Esophagus squamous epithelium (tissue), 5 donors: Measurements from ENCODE around the gene TRABD2B. TPM values are rescaled to one million over a fixed set of nuclear protein-coding genes. Genes with fewer than 3 reads are reported as not detected.
"Not testable (repeated sequence)": the region's sequence is repeated elsewhere in the genome, so short reads cannot be mapped to it uniquely, and the experiment has no call there.

ENCODE experiments used
- DNase-seq: peaks from one replicate; lab custom pipeline; 2025; lab: John Stamatoyannopoulos, UW
- H3K27ac ChIP-seq, 4 donors: fragments of 200-600 bp; sonication (generic); one replicate each; pipeline ENCODE4 v1.5.1; 2016 to 2019; ENCODE audit warnings: mild to moderate bottlenecking in 1 of 4
- H3K27me3 ChIP-seq, 4 donors: fragments of 200-600 bp; sonication (generic); 1 replicate in 3 of 4; 2 replicates in 1 of 4; pipeline versions ENCODE4 v1.5.1 to v1.6.0; 2017 to 2021; ENCODE audit warnings: antibody characterized with exemption in 1 of 4
- H3K36me3 ChIP-seq, 3 donors: fragments of 200-600 bp; sonication (generic); one replicate each; pipeline ENCODE4 v1.5.1; 2016 to 2019
- H3K4me1 ChIP-seq, 3 donors: fragments of 200-600 bp; sonication (generic); one replicate each; pipeline ENCODE4 v1.5.1; 2017 to 2019
- H3K4me3 ChIP-seq, 4 donors: fragments of 200-600 bp; sonication (generic); 1 replicate in 3 of 4; 2 replicates in 1 of 4; pipeline ENCODE4 v1.5.1; 2016 to 2019; ENCODE audit warnings: mild to moderate bottlenecking in 2 of 4, moderate library complexity in 1 of 4
- H3K9me3 ChIP-seq, 3 donors: fragments of 200-600 bp; sonication (generic); one replicate each; pipeline ENCODE4 v1.5.1; 2016 to 2019
- CTCF ChIP-seq, 6 experiments: fragments of 450-650 bp in 4 of 6; fragments of 200-600 bp in 2 of 6; sonication (generic) in 2 of 6; IDR thresholded peaks; one replicate each; pipeline ENCODE4 v1.5.1; 2016 to 2019; ENCODE audit warnings: antibody characterized with exemption in 6 of 6, mild to moderate bottlenecking in 4 of 6, moderate library complexity in 4 of 6
- POLR2A ChIP-seq, 4 donors: fragments of 450-650 bp; IDR thresholded peaks; one replicate each; pipeline ENCODE4 v1.6.1; 2017; ENCODE audit warnings: antibody characterized with exemption in 4 of 4, mild to moderate bottlenecking in 4 of 4, moderate library complexity in 3 of 4
- WGBS, 2 donors: methylation state at CpG; one replicate each; pipeline ENCODE4 v1.1.5; 2018; 5-methylcytosine and 5-hydroxymethylcytosine counted together
- intact Hi-C: fragments of 100-400 bp; cut with DNase I; formaldehyde crosslinking; loops from one replicate; pipeline ENCODE4 v1.15.0; 2022
- total RNA-seq, 4 donors: library from RNA; depleted of rRNA; stranded (reverse); fragments of >200 nt; gene quantifications; one replicate each; pipeline ENCODE4 v1.1.0, GENCODE V29; 2016
- donor health status: DM: yes; HTN: yes; CAD: no.

TRABD2B gene
- total RNA-seq, 4 donors from 2014 or later = 0.26 to 1.7 (median 0.50) TPM

- Histone ChIP-seq H3K4me1 (peaks cover 0 to 17% (median 11%) of the 10 kb centered on the region in 3 donors), H3K27ac (no peak overlapping the region), H3K9me3 (no peaks in the 10 kb centered on the region), H3K27me3 (no peaks in the 10 kb centered on the region), H3K36me3 (no peaks in the 10 kb centered on the region), H3K4me3 (no peak overlapping the region)
- WGBS, 2 donors = 62 to 71% methylated on average over 5 of the region's 5 CpGs
- TF ChIP-seq POLR2A (IDR thresholded peaks at IDR 0.05) = no peak
- intact Hi-C loops = no loop called here
- no peak for DNase-seq
Observed at GRCh38 chr1:47964636-47965035, 32.5 kb downstream of the TRABD2B start.

GRCh38 chr1:47963568-47964358, 33.4 kb downstream of the TRABD2B start:
- Histone ChIP-seq H3K4me3 (no peak overlapping the region), H3K4me1 (peaks cover 0 to 17% (median 11%) of the 10 kb centered on the region in 3 donors), H3K27ac (peak overlapping the region in 3 of 4 donors; percentile 0 to 44 (median 44)), H3K36me3 (no peaks in the 10 kb centered on the region), H3K9me3 (no peaks in the 10 kb centered on the region), H3K27me3 (no peaks in the 10 kb centered on the region)
- DNase-seq = no peak
- WGBS, 2 donors = 41 to 47% methylated on average over 12 to 13 of the region's 13 CpGs
- TF ChIP-seq CTCF (IDR thresholded peaks at IDR 0.05) (no peak), POLR2A (IDR thresholded peaks at IDR 0.05) (no peak)
- intact Hi-C loops = no loop called here

GRCh38 chr1:47962750-47963492, 34.3 kb downstream of the TRABD2B start:
- Histone ChIP-seq H3K36me3 (no peaks in the 10 kb centered on the region), H3K27ac (peak overlapping the region in 1 of 4 donors; percentile 44), H3K9me3 (no peaks in the 10 kb centered on the region), H3K27me3 (no peaks in the 10 kb centered on the region), H3K4me3 (no peak overlapping the region), H3K4me1 (peaks cover 0 to 17% (median 11%) of the 10 kb centered on the region in 3 donors)
- WGBS, 2 donors = 74 to 94% methylated on average over 5 of the region's 5 CpGs
- TF ChIP-seq CTCF (IDR thresholded peaks at IDR 0.05) = no peak
- intact Hi-C loops = no loop called here
- no peak for DNase-seq

GRCh38 chr1:47961835-47962234, 35.4 kb downstream of the TRABD2B start:
- H3K9me3 ChIP-seq, H3K27me3 ChIP-seq, H3K36me3 ChIP-seq, H3K27ac ChIP-seq, intact Hi-C loops, DNase-seq, H3K4me3 ChIP-seq: not testable (repeated sequence)
- H3K4me1 ChIP-seq = peaks cover 0 to 17% (median 11%) of the 10 kb centered on the region in 3 donors
- WGBS, 2 donors = 77 to 91% methylated on average over 4 of the region's 5 CpGs

GRCh38 chr1:47956491-47956890, 40.7 kb downstream of the TRABD2B start:
- H3K27me3 ChIP-seq, intact Hi-C loops, H3K9me3 ChIP-seq, DNase-seq, H3K4me3 ChIP-seq, H3K4me1 ChIP-seq, H3K27ac ChIP-seq, H3K36me3 ChIP-seq: not testable (repeated sequence)
- WGBS, 2 donors = 86% methylated on average over 1 of the region's 6 CpGs; no CpG with 5 or more reads in 1 of the 2 donors

GRCh38 chr1:47953661-47954060, 43.5 kb downstream of the TRABD2B start:
- no peaks in the 10 kb centered on the region for H3K9me3 ChIP-seq
- intact Hi-C loops = no loop called here
- TF ChIP-seq CTCF (IDR thresholded peaks at IDR 0.05) (no peak), POLR2A (IDR thresholded peaks at IDR 0.05) (no peak)
- peaks cover 0 to 8% (median 0%) of the 10 kb centered on the region in 3 donors for H3K4me1 ChIP-seq
- WGBS, 2 donors = 87 to 96% methylated on average over 3 of the region's 3 CpGs
- H3K4me3 ChIP-seq = no peak overlapping the region
- H3K36me3 ChIP-seq = no peaks in the 10 kb centered on the region
- no peak for DNase-seq
- H3K27me3 ChIP-seq = no peaks in the 10 kb centered on the region
- H3K27ac ChIP-seq = no peak overlapping the region
